K562 (cell line): ENCODE measurements around the gene DPH1. TPM values are rescaled to one million over a fixed set of nuclear protein-coding genes. Genes with fewer than 3 reads are reported as not detected.

Experiments used
- ARID3B ChIP-seq: fragments of 250-450 bp; sonication (Bioruptor Pico); IDR thresholded peaks from 2 replicates; pipeline ENCODE4 v1.4.0; 2020; ENCODE audit warnings: borderline replicate concordance
- BCLAF1 ChIP-seq, 2 experiments: fragments of 450-650 bp in 1 of 2; IDR thresholded peaks; 2 replicates each; pipeline ENCODE4 v1.6.1; 2011 to 2017; ENCODE audit warnings: low read depth in 2 of 2, antibody characterized with exemption in 1 of 2, borderline replicate concordance in 1 of 2, low read length in 1 of 2, mild to moderate bottlenecking in 1 of 2, mixed read lengths in 1 of 2; ENCODE audit not compliant: control insufficient read depth in 1 of 2
- C11orf30 ChIP-seq: fragments of 450-650 bp; IDR thresholded peaks from 2 replicates; pipeline ENCODE4 v1.6.1; 2016; ENCODE audit warnings: low read depth, mild to moderate bottlenecking
- CGGBP1 ChIP-seq: fragments of 250-450 bp; sonication (Bioruptor Pico); IDR thresholded peaks from 2 replicates; pipeline ENCODE4 v1.9.0; 2021; ENCODE audit warnings: mild to moderate bottlenecking
- ELF1 ChIP-seq: fragments of 200-800 bp; sonication (Bioruptor generic); IDR thresholded peaks from 2 replicates; pipeline ENCODE4 v1.6.1; 2016; ENCODE audit warnings: missing genetic modification characterization, missing compliant biosample characterization
- GATAD2B ChIP-seq: fragments of 450-650 bp; IDR thresholded peaks from 2 replicates; pipeline ENCODE4 v1.6.1; 2017; ENCODE audit warnings: mild to moderate bottlenecking, borderline replicate concordance
- HINFP ChIP-seq: fragments of 450-650 bp; conservative IDR thresholded peaks from 2 replicates; pipeline ENCODE4 v1.6.1; 2016; ENCODE audit warnings: missing genetic modification characterization, low read depth, mild to moderate bottlenecking, control low read depth, missing compliant biosample characterization
- MITF ChIP-seq: IDR thresholded peaks from 2 replicates; pipeline ENCODE4 v1.6.1; 2014; ENCODE audit warnings: antibody characterized with exemption
- NFXL1 ChIP-seq: fragments of 450-650 bp; formaldehyde crosslinking; IDR thresholded peaks from 2 replicates; pipeline ENCODE4 v1.4.0; 2021; ENCODE audit warnings: mild to moderate bottlenecking
- NR2C1 ChIP-seq, 2 experiments: fragments of 450-650 bp; IDR thresholded peaks; 2 replicates each; pipeline ENCODE4 v1.6.1; 2017; ENCODE audit warnings: mild to moderate bottlenecking in 2 of 2, antibody characterized with exemption in 1 of 2, inconsistent platforms in 1 of 2, missing compliant biosample characterization in 1 of 2, missing genetic modification characterization in 1 of 2
- SFPQ ChIP-seq: fragments of 200-400 bp; formaldehyde crosslinking; IDR thresholded peaks from 2 replicates; pipeline ENCODE4 v1.6.1; 2017; ENCODE audit warnings: mild to moderate bottlenecking, low read depth, low read length, moderate library complexity
- TAF7 ChIP-seq: fragments of 450-650 bp; IDR thresholded peaks from 2 replicates; pipeline ENCODE4 v1.6.1; 2016; ENCODE audit warnings: missing genetic modification characterization, missing compliant biosample characterization
- TRIM24 ChIP-seq, 2 experiments: fragments of 450-650 bp; IDR thresholded peaks; 2 replicates each; pipeline ENCODE4 v1.6.1; 2016
- YY1 ChIP-seq, 3 experiments: IDR thresholded peaks; 2 replicates each; pipeline ENCODE4 v1.6.1; 2011; ENCODE audit warnings: low read length in 2 of 3, mild to moderate bottlenecking in 2 of 3, moderate library complexity in 2 of 3, borderline replicate concordance in 1 of 3, control low read depth in 1 of 3, low read depth in 1 of 3; ENCODE audit not compliant: insufficient read depth in 3 of 3, insufficient replicate concordance in 2 of 3, control insufficient read depth in 1 of 3, insufficient read length in 1 of 3; ENCODE audit errors: extremely low read depth in 1 of 3
- ZZZ3 ChIP-seq: fragments of 450-650 bp; IDR thresholded peaks from 2 replicates; pipeline ENCODE4 v1.6.1; 2016; ENCODE audit warnings: antibody characterized with exemption, mild to moderate bottlenecking, moderate library complexity
- polyA plus RNA-seq, 8 experiments: library from polyadenylated mRNA; depleted of rRNA in 4 of 8; stranded (reverse) in 5 of 8; unstranded in 3 of 8; fragments of >200 nt; fragmentation: Nextera tagmentation in 2 of 8; fragmentation: Illumina TruSeq in 1 of 8; extraction: Ambion mirVana in 2 of 8; extraction: Trizol in 1 of 8; gene quantifications; 2 replicates each; pipeline versions ENCODE4 v1.2.1 to v1.2.3, GENCODE V29; 2011 to 2014; ENCODE audit warnings: inconsistent platforms in 1 of 8, missing spikeins in 1 of 8
- total RNA-seq, 7 experiments: library from RNA; depleted of rRNA in 6 of 7; stranded (reverse); fragments of >200 nt in 6 of 7; fragmentation: Illumina TruSeq in 2 of 7; extraction: Trizol in 2 of 7; gene quantifications; 2 replicates each; pipeline versions ENCODE4 v1.2.1 to v1.2.3, GENCODE V29; 2011 to 2021; ENCODE audit warnings: low replicate concordance in 1 of 7

DPH1 gene
- total and polyA plus RNA-seq, 9 of the 15 experiments (the other 6 are each of a cell fraction or from before 2014, with no cell fraction given) = 0.42 to 40.6 (median 20.2) TPM

GRCh38 chr17:2029911-2030778, at the start of gene DPH1 (continued):
- TF ChIP-seq BCLAF1 (IDR thresholded peaks at IDR 0.05; ENCODE audit: borderline replicate concordance in 1 of 2, control insufficient read depth in 1 of 2, low read depth in 2 of 2, low read length in 1 of 2) (no peak), YY1 (IDR thresholded peaks at IDR 0.05; ENCODE audit: borderline replicate concordance in 1 of 3, control insufficient read depth in 1 of 3, extremely low read depth in 1 of 3, insufficient read depth in 3 of 3, insufficient read length in 1 of 3, insufficient replicate concordance in 2 of 3, low read depth in 1 of 3, low read length in 2 of 3) (peak; percentile 50 to 95 (median 94)), GATAD2B (no peak), NFXL1 (CRISPR knock-in tag) (no peak), ZZZ3 (no peak), ELF1 (tag) (no peak), MITF (no peak), TRIM24 (IDR thresholded peaks at IDR 0.05) (no peak), C11orf30 (peak; percentile 66), CGGBP1 (CRISPR knock-in tag) (no peak), HINFP (tag) (no peak), NR2C1 (IDR thresholded peaks at IDR 0.05) (no peak), NR2C1 (tag; IDR thresholded peaks at IDR 0.05) (no peak), ARID3B (CRISPR knock-in tag) (no peak), SFPQ (no peak), TAF7 (tag) (no peak)
